H1 (cell line): Measurements from ENCODE around the gene MMP8. TPM values are rescaled to one million over a fixed set of nuclear protein-coding genes. Genes with fewer than 3 reads are reported as not detected.

Experiments
- JUN ChIP-seq: IDR thresholded peaks from 2 replicates; pipeline ENCODE4 v1.6.1; 2011; ENCODE audit warnings: low read depth, mild to moderate bottlenecking, improper control_type of control experiment, low read length
- RBBP5 ChIP-seq: IDR thresholded peaks from 2 replicates; pipeline ENCODE4 v1.7.1; 2012; ENCODE audit warnings: low read depth, mild to moderate bottlenecking, inconsistent platforms, low read length, moderate library complexity, borderline replicate concordance
- TAF1 ChIP-seq: IDR thresholded peaks from 2 replicates; pipeline ENCODE4 v1.6.1; 2011; ENCODE audit warnings: mild to moderate bottlenecking, low read depth, low read length
- polyA plus RNA-seq, 7 experiments: library from polyadenylated mRNA; depleted of rRNA in 3 of 7; stranded (reverse) in 5 of 7; unstranded in 2 of 7; fragments of >200 nt in 5 of 7; fragments of 200-250 nt in 2 of 7; gene quantifications; 1 replicate in 5 of 7; 2 replicates in 1 of 7; 4 replicates in 1 of 7; pipeline versions ENCODE4 v1.2.1 to v1.2.3, GENCODE V29; 2011 to 2013; ENCODE audit warnings: missing spikeins in 2 of 7, mixed read lengths in 2 of 7
- total RNA-seq: library from RNA; stranded (reverse); fragmentation: NEBNext Ultra II Directional; extraction: Animal tissue kit (Norgen Biotek cat#: 25700); gene quantifications from 2 replicates; pipeline ENCODE4 v1.2.1, GENCODE V29; 2021

The MMP8 gene
- total and polyA plus RNA-seq, 2 of the 8 experiments (the other 6 are each of a cell fraction or from before 2014, with no cell fraction given): not detected

DNA sequence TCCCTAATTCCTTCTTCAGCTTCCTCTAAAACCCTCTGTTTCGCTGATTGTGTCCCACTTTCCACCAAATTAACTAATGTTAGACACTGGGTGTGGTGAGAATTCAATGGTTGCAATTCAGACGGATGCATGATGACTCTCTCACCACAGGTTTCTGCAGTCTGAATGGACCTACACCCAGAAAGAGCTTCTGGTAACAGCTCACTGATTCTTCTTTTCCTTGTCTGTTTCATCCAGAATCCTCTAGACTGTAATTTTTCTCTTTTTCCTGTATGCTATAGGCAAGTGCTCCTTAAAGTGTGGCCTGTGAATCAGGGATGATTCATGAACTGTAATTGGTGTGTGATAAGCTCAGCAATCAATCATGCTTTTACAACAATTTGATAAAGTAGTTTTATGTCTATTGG, 37.6 kb upstream of the MMP8 start (continued):
- no peak for TF ChIP-seq JUN
- no peak for TF ChIP-seq RBBP5
- no peak for TF ChIP-seq TAF1
